ENCODE results near the gene TAMM41. TPM values are rescaled to one million over a fixed set of nuclear protein-coding genes. Genes with fewer than 3 reads are reported as not detected.

Gene TAMM41
- total and polyA plus RNA-seq, 2 of the 4 experiments (the other 2 are of a cell fraction) = 4.3 to 15.9 TPM

GRCh38 chr3:11845651-11846050 is 1.0 kb downstream of the TAMM41 start:
- Histone ChIP-seq H4K5ac (ENCODE audit: low read depth, low read length) (no peak overlapping the region), H3K14ac (replicated peaks; ENCODE audit: low read depth, low read length) (0 out of 2 replicates have a peak overlapping the region, but pooled peaks have one; percentile 94), H3K4me1 (ENCODE audit: control insufficient read depth, insufficient read depth, low read length) (peaks cover 5% of the 10 kb centered on the region), H4K20me1 (ENCODE audit: insufficient read depth, low read length) (no peaks in the 10 kb centered on the region; the same call in 1 of the 2 replicates), H4K8ac (ENCODE audit: low read depth in 2 of 2, low read length in 2 of 2) (peak overlapping the region; percentile 79 to 97; a peak in 3 of 4 replicates), H3K9me1 (ENCODE audit: insufficient read depth, low read length) (no peaks in the 10 kb centered on the region; the same call in 1 of the 2 replicates), H4K91ac (ENCODE audit: insufficient read depth, low read depth, low read length) (no peak overlapping the region), H3K27me3 (ENCODE audit: control insufficient read depth, insufficient read depth, low read length) (no peaks in the 10 kb centered on the region), H3K4ac (ENCODE audit: low read depth, low read length) (no peak overlapping the region), H2BK5ac (ENCODE audit: low read depth, low read length, poor library complexity, severe bottlenecking) (no peak overlapping the region), H2AFZ (replicated peaks; ENCODE audit: low read length, poor library complexity) (no peak overlapping the region), H3K9ac (ENCODE audit: low read depth, low read length) (peak overlapping the region; percentile 98), H2BK120ac (ENCODE audit: low read depth, low read length) (no peak overlapping the region), H2BK20ac (ENCODE audit: low read depth, low read length) (no peak overlapping the region), H3K23ac (ENCODE audit: low read depth, low read length) (no peak overlapping the region), H3K9me3 (ENCODE audit: control insufficient read depth, insufficient read depth, low read length) (no peaks in the 10 kb centered on the region), H2AK5ac (ENCODE audit: low read depth, low read length) (no peak overlapping the region), H3K79me1 (ENCODE audit: low read depth in 1 of 2, low read length in 2 of 2) (peaks cover 15 to 34% of the 10 kb centered on the region in 2 experiments; a peak in 3 of 4 replicates), H3K27ac (ENCODE audit: insufficient read depth, low read length) (no peak overlapping the region), H3K4me2 (ENCODE audit: low read depth, low read length) (peak overlapping the region; percentile 75), H3K18ac (ENCODE audit: low read depth, low read length) (no peak overlapping the region), H3K56ac (ENCODE audit: extremely low read depth, insufficient read depth, low read length) (peak overlapping the region; percentile 89; the same call in 1 of the 2 replicates), H3K36me3 (ENCODE audit: control insufficient read depth, insufficient read depth, low read length) (peaks cover 13% of the 10 kb centered on the region), H2AK9ac (replicated peaks; ENCODE audit: low read depth, low read length, poor library complexity) (no peak overlapping the region), H2BK15ac (ENCODE audit: low read depth, low read length) (no peak overlapping the region), H3K4me3 (ENCODE audit: insufficient read depth, low read depth, low read length) (peak overlapping the region; percentile 89)
- POLR2A ChIA-PET (ENCODE audit: unreplicated experiment) = no interaction called here
- ATAC-seq (ENCODE audit: low read depth) (no peak), DNase-seq (no peak)
- in situ Hi-C loops (cut with MboI; ENCODE audit: low sequenced_read_pairs) = no loop called here
- CTCF ChIA-PET = no interaction called here
- dilution Hi-C loops (cut with HindIII; ENCODE audit: low sequenced_read_pairs, unreplicated experiment) = no loop called here
- intact Hi-C loops (cut with micrococcal nuclease) = loop anchor here (5.0 kb wide), 1 partner anchor 332 kb away; no protein-coding TSS in a partner anchor
- WGBS, 2 experiments (ENCODE audit: extremely low coverage in 2 of 2, insufficient read length in 1 of 2) = 57% methylated on average over 3 of the region's 5 CpGs; no CpG with 5 or more reads in 1 of the 2 experiments
- TF ChIP-seq RCOR1 (IDR thresholded peaks at IDR 0.05; ENCODE audit: insufficient replicate concordance, low read length) (no peak), MAFK (IDR thresholded peaks at IDR 0.05; ENCODE audit: low read depth, low read length) (peak; percentile 82)
- BruUV-seq (replicated peaks) = no TSS peak
